Placental epithelial cell (primary cell): ENCODE data around the gene VPS13C. TPM values are rescaled to one million over a fixed set of nuclear protein-coding genes. Genes with fewer than 3 reads are reported as not detected.

Experiments
- total RNA-seq: library from RNA; depleted of rRNA; stranded (reverse); fragments of >200 nt; gene quantifications from 2 replicates; pipeline ENCODE4 v1.2.3, GENCODE V29; 2012

The VPS13C gene, protein sequence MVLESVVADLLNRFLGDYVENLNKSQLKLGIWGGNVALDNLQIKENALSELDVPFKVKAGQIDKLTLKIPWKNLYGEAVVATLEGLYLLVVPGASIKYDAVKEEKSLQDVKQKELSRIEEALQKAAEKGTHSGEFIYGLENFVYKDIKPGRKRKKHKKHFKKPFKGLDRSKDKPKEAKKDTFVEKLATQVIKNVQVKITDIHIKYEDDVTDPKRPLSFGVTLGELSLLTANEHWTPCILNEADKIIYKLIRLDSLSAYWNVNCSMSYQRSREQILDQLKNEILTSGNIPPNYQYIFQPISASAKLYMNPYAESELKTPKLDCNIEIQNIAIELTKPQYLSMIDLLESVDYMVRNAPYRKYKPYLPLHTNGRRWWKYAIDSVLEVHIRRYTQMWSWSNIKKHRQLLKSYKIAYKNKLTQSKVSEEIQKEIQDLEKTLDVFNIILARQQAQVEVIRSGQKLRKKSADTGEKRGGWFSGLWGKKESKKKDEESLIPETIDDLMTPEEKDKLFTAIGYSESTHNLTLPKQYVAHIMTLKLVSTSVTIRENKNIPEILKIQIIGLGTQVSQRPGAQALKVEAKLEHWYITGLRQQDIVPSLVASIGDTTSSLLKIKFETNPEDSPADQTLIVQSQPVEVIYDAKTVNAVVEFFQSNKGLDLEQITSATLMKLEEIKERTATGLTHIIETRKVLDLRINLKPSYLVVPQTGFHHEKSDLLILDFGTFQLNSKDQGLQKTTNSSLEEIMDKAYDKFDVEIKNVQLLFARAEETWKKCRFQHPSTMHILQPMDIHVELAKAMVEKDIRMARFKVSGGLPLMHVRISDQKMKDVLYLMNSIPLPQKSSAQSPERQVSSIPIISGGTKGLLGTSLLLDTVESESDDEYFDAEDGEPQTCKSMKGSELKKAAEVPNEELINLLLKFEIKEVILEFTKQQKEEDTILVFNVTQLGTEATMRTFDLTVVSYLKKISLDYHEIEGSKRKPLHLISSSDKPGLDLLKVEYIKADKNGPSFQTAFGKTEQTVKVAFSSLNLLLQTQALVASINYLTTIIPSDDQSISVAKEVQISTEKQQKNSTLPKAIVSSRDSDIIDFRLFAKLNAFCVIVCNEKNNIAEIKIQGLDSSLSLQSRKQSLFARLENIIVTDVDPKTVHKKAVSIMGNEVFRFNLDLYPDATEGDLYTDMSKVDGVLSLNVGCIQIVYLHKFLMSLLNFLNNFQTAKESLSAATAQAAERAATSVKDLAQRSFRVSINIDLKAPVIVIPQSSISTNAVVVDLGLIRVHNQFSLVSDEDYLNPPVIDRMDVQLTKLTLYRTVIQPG (N-terminal part only)
- 44.1 and 52.2 TPM in 2 replicates for total RNA-seq

DNA sequence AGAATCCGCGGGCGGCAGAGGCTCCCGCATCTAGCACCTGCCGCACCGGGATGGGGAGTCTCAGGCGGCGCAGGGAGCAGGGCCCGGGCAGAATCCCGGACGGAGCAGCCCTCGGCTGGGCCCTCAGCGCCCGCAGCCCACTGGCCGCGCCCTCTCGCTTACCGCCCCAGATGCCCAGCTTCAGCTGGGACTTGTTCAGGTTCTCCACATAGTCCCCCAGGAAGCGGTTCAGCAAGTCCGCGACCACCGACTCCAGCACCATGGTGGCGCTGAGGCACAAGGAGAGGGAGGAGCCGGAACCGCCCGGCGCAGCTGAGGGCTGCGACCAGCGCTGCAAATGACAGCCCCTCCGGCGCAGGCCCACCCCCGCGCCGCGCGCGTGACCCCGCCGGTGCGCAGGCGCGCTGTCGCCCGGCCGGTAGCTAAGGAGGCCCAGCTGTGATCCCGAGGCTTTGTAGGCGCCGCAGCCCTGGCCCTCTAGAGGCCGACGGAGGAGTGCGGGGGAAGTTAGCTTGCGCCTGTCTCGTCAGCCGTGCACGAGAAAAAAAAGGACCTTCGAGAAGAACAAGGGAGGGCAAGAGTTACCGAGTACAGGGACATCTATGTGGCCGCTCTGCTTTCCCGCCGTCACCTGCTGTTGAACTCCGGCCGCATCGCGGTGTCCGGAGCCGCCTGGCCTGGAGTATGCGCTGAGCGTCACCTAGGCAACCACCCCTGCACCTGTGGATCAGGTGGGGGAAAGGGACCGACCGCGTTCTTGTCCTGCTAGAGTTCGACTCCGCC is at the start of gene VPS13C:
TSS of gene VPS13C (minus strand) at position 335 of the 783 bp plus-strand sequence. CDS start at position 262, 73 bp downstream.

DNA sequence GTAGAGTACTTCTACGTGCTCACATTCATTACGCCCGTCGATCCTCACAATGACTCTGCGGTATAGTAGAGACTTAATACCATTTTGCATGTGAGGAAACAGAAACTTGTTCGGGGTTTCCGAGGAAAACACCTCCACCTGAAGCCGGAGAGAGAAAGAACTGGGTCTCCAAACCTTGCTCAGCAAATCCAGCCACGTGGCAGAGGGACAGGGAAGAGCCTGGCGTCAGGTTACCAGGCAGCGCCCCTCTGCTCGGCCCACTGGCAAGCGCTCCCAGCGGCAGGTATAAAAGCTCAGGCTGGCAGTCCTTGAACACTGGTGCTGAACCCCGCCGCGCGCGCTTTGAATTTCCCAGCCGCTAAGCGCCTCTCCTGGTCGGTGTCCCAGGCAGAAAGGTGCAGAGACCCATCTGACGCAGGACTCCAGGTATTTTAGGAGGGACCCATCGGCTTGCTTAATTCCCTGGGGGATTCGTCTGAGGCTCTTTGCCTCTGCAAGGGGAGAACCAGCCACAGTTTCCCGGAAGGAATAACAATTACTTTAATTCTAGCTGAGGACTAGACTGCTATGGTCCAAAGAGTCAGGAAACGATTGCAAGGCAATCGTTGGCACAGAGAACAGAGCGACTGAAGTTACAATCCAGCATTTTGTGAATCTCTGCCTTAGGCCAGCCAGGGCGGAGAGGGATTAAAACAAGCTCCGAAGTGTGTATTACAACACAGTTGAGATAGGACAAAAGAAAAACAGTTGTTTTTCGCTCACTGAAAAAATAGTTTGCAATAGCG is 6.6 kb upstream of the VPS13C start, which contains the start of gene C2CD4A:
TSS of gene C2CD4A (plus strand) at position 315 of the 785 bp plus-strand sequence. CDS start 637 bp downstream, outside the sequence.

Other genes starting within 250 kb of the VPS13C start
- gene C2CD4A, start 6.5 kb upstream of the VPS13C start, total RNA-seq, result 0.11 TPM in 1 of 2 replicates, not detected in the other
- gene C2CD4B, start 104.8 kb upstream of the VPS13C start, total RNA-seq, result not detected in 2 replicates